ENCODE results near the gene ABCC11.

ABCC11 gene

GRCh38 chr16:48121276-48121675, 126.1 kb downstream of the ABCC11 start:
- TF ChIP-seq POLR2A (IDR thresholded peaks at IDR 0.05; ENCODE audit: low read depth, low read length) (no peak), TAF1 (IDR thresholded peaks at IDR 0.05; ENCODE audit: borderline replicate concordance, low read depth, low read length) (no peak), POLR2AphosphoS5 (IDR thresholded peaks at IDR 0.05; ENCODE audit: low read depth, low read length) (no peak)
- no peak for DNase-seq (ENCODE audit: insufficient read length)
- no peak for FAIRE-seq

DNA sequence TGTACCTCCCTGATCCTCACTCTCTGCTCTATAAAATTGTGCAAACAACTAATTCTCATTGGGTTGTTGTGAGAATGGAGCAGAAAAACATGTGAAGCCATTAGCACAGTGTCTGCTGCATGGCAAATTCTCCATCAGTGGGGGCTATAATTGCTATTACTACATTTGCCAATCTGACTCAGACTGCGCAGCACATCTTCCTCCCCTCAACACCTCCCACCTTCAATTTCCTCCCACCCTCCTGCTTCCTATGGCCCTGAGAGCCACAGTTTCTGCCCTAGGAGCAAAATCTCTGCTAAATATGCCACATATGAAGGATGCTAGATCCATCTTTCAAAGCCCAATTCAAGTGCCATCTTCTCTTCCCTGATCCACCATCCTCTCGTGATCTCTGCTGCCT, 128.5 kb downstream of the ABCC11 start:
- DNase-seq (ENCODE audit: insufficient read length) (no peak), FAIRE-seq (no peak)
- no peak for TF ChIP-seq POLR2A (IDR thresholded peaks at IDR 0.05; ENCODE audit: low read depth, low read length)
- no peak for TF ChIP-seq TAF1 (IDR thresholded peaks at IDR 0.05; ENCODE audit: borderline replicate concordance, low read depth, low read length)

DNA sequence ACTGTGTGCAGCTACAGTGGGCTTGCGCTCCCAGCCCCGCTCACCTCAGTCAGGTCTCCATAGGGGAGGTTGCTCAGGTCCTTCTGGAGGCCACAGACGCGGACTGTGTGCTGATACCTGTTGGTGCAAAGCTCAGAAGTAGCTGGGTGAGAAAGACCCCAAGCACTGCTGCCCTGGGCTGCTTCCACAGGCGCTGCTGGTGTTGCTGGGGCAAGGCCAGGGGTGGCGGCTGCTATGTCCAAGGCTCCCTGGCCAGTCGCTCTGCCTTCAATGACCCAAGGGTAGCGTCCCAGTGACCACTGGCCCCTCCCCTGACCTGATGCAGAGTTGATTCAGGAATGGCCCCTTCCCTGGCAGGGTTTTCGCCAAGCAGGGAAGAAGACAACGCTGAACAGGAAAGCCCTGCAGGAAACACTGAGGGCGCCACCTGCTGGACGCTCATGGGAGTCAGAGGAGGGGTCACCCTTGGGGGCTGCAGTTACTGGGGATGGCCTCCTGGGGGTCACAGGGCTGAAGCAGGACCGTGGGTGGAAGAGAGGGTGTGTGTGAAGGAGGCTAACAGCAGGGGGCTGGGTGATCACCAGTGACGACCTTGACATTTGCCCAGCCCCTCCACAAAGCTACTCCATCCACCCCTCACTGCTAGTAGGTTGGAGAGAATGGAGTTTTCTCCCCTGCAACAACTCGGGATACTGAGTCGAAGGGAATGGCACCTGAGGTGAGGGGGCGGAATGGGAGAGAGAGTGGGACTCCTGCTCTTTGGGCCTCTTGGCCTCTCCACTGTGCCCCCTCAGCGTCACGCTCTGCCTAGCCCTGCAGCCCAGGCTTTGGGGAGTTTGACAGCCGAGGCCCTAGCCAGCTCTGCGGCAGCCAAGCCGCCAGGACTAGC, 129.9 kb downstream of the ABCC11 start:
- FAIRE-seq = peak; percentile 67

More for the DNA sequence above, 129.9 kb downstream of the ABCC11 start:
- DNase-seq (ENCODE audit: insufficient read length) = peak; percentile 83
- no peak for TF ChIP-seq TAF1 (IDR thresholded peaks at IDR 0.05; ENCODE audit: borderline replicate concordance, low read depth, low read length)
- TF ChIP-seq POLR2AphosphoS5 (IDR thresholded peaks at IDR 0.05; ENCODE audit: low read depth, low read length) = no peak
- TF ChIP-seq POLR2A (IDR thresholded peaks at IDR 0.05; ENCODE audit: low read depth, low read length) = no peak

Data from GM12892 (cell line).